ENCODE data around the gene RAB3B.

RAB3B gene

DNA sequence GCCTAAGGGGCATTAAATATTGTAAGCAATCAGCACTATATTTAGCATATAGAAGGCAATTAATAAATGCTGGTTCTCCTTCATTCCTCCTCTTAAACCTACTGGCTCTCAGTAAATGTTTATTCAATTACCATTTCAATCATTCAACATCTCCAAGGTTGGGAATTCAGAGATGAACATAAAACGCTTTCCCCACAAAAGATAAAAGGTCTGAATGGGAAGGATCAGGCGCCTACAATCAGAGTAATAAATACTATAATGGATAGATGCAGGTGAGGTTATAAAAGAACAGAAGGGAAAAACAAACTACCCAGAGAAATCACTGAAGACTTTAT is 43.5 kb upstream of the RAB3B start:
- H3K36me3 ChIP-seq (ENCODE audit: insufficient read depth, low read length), result peaks cover 15% of the 10 kb centered on the region; the same call in 1 of the 2 replicates

GRCh38 chr1:52033190-52034049 is 42.9 kb upstream of the RAB3B start, which contains the start of gene KTI12:
Gene KTI12 (minus strand): TSS chr1:52033810. CDS start chr1:52033761, 49 bp downstream.
- peak within 1 kb of the TSS; percentile 88 for H3K4me3 ChIP-seq (ENCODE audit: low read length, poor library complexity, severe bottlenecking)
- peak within 1 kb of the TSS; percentile 94 for H3K4me2 ChIP-seq (ENCODE audit: low read depth, low read length, poor library complexity, severe bottlenecking)
- H3K9ac ChIP-seq (ENCODE audit: low read depth, low read length, poor library complexity, severe bottlenecking), result peak within 1 kb of the TSS; percentile 87
- H4K20me1 ChIP-seq (ENCODE audit: insufficient read depth, low read length, poor library complexity, severe bottlenecking), result peaks cover 26% of the 10 kb centered on the region
- no peaks in the 10 kb centered on the region; the same call in 1 of the 2 replicates for H3F3A ChIP-seq (ENCODE audit: low read depth)
- H3K4me1 ChIP-seq (ENCODE audit: insufficient read depth, low read length, poor library complexity, severe bottlenecking), result peaks cover 38% of the 10 kb centered on the region
- no peaks in the 10 kb centered on the region for H3K9me3 ChIP-seq (ENCODE audit: insufficient read depth, low read depth, low read length)
- peaks cover 33% of the 10 kb centered on the region for H3K79me2 ChIP-seq (ENCODE audit: insufficient read depth, low read length)
- no peaks in the 10 kb centered on the region for H3K27me3 ChIP-seq (ENCODE audit: insufficient read depth, low read length, poor library complexity, severe bottlenecking)
- no peaks in the 10 kb centered on the region for H3K9me2 ChIP-seq (replicated peaks; ENCODE audit: low read depth, low read length)
- TF ChIP-seq EZH2phosphoT487 (IDR thresholded peaks at IDR 0.05; ENCODE audit: borderline replicate concordance) (no peak), CTCF (conservative IDR thresholded peaks at IDR 0.05; ENCODE audit: low read length) (no peak)
- H3K36me3 ChIP-seq (ENCODE audit: insufficient read depth, low read length), result peaks cover 14% of the 10 kb centered on the region; the same call in 1 of the 2 replicates
- H2AFZ ChIP-seq (ENCODE audit: low read length), result peak within 1 kb of the TSS; percentile 87

More for the DNA sequence above, 43.5 kb upstream of the RAB3B start:
- H3K27me3 ChIP-seq (ENCODE audit: insufficient read depth, low read length, poor library complexity, severe bottlenecking), result no peaks in the 10 kb centered on the region
- TF ChIP-seq CTCF (conservative IDR thresholded peaks at IDR 0.05; ENCODE audit: low read length), result no peak
- H4K20me1 ChIP-seq (ENCODE audit: insufficient read depth, low read length, poor library complexity, severe bottlenecking), result peaks cover 25% of the 10 kb centered on the region
- no peaks in the 10 kb centered on the region for H3K9me2 ChIP-seq (replicated peaks; ENCODE audit: low read depth, low read length)
- peak overlapping the region; percentile 87 for H2AFZ ChIP-seq (ENCODE audit: low read length)
- H3F3A ChIP-seq (ENCODE audit: low read depth), result no peaks in the 10 kb centered on the region; the same call in 1 of the 2 replicates
- peaks cover 37% of the 10 kb centered on the region for H3K4me1 ChIP-seq (ENCODE audit: insufficient read depth, low read length, poor library complexity, severe bottlenecking)
- peak overlapping the region; percentile 94 for H3K4me2 ChIP-seq (ENCODE audit: low read depth, low read length, poor library complexity, severe bottlenecking)
- peak overlapping the region; percentile 88 for H3K4me3 ChIP-seq (ENCODE audit: low read length, poor library complexity, severe bottlenecking)
- peaks cover 33% of the 10 kb centered on the region for H3K79me2 ChIP-seq (ENCODE audit: insufficient read depth, low read length)
- peak overlapping the region; percentile 7 for H3K9ac ChIP-seq (ENCODE audit: low read depth, low read length, poor library complexity, severe bottlenecking)
- H3K9me3 ChIP-seq (ENCODE audit: insufficient read depth, low read depth, low read length), result no peaks in the 10 kb centered on the region

DNA sequence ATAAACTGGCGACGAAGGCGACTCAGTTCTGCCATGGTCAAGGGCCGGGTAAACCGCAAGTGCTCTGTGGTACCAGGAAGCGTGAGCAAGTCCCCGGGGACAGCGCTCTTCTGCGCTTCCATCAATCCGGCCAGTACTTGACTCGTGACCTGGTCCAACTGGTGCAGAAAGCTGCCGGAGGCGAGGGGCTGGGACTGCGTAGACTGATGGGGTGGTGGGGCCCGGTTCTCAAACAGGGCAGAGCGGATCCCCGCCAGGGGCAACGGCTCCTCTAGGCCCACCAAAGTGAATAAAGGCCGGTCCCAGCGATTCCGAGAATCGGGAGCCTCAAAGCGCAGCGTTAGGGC is 42.3 kb upstream of the RAB3B start:
- Histone ChIP-seq H3K27me3 (ENCODE audit: insufficient read depth, low read length, poor library complexity, severe bottlenecking) (no peaks in the 10 kb centered on the region), H3K4me3 (ENCODE audit: low read length, poor library complexity, severe bottlenecking) (peak overlapping the region; percentile 88), H3K79me2 (ENCODE audit: insufficient read depth, low read length) (peaks cover 33% of the 10 kb centered on the region), H3K4me1 (ENCODE audit: insufficient read depth, low read length, poor library complexity, severe bottlenecking) (peaks cover 38% of the 10 kb centered on the region), H4K20me1 (ENCODE audit: insufficient read depth, low read length, poor library complexity, severe bottlenecking) (peaks cover 26% of the 10 kb centered on the region), H3K9me3 (ENCODE audit: insufficient read depth, low read depth, low read length) (no peaks in the 10 kb centered on the region), H3K4me2 (ENCODE audit: low read depth, low read length, poor library complexity, severe bottlenecking) (peak overlapping the region; percentile 94), H2AFZ (ENCODE audit: low read length) (no peak overlapping the region), H3F3A (ENCODE audit: low read depth) (no peaks in the 10 kb centered on the region; the same call in 1 of the 2 replicates), H3K9me2 (replicated peaks; ENCODE audit: low read depth, low read length) (no peaks in the 10 kb centered on the region), H3K9ac (ENCODE audit: low read depth, low read length, poor library complexity, severe bottlenecking) (peak overlapping the region; percentile 87), H3K36me3 (ENCODE audit: insufficient read depth, low read length) (peaks cover 14% of the 10 kb centered on the region; the same call in 1 of the 2 replicates)
- no peak for TF ChIP-seq EZH2phosphoT487 (IDR thresholded peaks at IDR 0.05; ENCODE audit: borderline replicate concordance)
- TF ChIP-seq CTCF (conservative IDR thresholded peaks at IDR 0.05; ENCODE audit: low read length), result no peak

Measured in Loucy (cell line).